Measurements from ENCODE around the gene PTPRN2.

GRCh38 chr7:157857578-157858075, 730.0 kb downstream of the PTPRN2 start:
- TF ChIP-seq GATA2 (IDR thresholded peaks at IDR 0.05; ENCODE audit: low read depth, low read length) (no peak), GATA3 (IDR thresholded peaks at IDR 0.05; ENCODE audit: low read depth, low read length) (no peak)

Data from SH-SY5Y (cell line).